HPDE6-E6E7 (cell line): ENCODE results near the gene TMEM207.

Experiments used
- DNase-seq: peaks from one replicate; pipeline ENCODE4 v3.0.0; 2011; ENCODE audit warnings: missing footprints; ENCODE audit errors: extremely low spot score

Gene TMEM207

DNA sequence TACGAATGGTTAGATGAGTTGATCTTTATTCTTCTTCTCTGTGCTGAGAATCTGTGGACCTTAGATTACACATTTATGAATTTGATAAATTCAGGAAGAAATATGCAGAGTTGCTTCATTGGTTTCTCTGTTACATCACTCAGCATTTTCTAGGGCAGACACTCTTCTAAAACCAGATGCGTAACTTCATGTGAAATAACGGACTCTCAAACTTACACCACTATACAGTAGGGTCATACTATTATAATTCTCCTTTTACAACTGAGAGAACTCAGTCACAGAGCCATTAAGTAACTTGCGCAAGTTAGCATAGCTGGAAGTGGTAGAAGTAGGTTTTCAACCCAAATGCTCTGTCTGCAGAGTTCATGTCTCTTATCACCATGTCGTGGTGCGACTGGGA is 5.7 kb downstream of the TMEM207 start:
- DNase-seq = no peak

DNA sequence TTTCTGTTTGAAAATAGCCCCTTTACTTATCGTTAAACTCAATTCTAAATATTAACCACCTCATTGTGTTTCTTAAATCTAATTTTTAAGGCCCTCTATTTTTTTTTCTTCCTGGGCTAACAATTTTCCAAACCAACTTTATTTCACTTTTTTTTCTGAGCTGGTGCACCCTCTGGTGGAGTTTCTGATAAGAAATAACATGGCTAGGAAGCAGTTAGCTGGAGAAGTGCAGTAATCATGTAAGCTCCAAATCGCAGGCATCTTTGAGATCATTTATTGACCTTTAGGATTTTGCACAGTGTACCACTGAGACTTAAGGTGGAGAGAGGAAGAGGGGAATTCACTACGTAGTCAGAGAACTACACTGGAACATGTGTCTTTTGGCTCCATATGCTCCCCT is 6.4 kb downstream of the TMEM207 start:
- DNase-seq = no peak

DNA sequence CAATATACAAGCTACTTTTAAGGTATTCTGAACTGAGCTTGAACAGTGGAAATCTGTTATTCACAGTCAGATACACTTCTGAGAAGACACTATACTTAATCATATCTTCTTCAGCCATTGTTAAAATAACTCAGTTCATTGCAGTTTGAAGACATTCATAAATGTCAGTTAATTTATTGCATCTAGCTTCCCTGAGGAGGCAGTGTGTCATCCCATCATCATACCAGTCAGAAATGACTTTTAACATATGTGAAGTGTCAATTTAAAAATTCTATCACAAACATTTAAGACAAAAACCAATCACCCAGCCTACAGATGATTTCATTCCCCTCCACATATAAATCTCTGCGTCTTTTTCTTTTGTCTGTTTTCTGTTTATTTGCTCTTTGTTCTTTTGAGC is 7.5 kb downstream of the TMEM207 start:
- DNase-seq = no peak

DNA sequence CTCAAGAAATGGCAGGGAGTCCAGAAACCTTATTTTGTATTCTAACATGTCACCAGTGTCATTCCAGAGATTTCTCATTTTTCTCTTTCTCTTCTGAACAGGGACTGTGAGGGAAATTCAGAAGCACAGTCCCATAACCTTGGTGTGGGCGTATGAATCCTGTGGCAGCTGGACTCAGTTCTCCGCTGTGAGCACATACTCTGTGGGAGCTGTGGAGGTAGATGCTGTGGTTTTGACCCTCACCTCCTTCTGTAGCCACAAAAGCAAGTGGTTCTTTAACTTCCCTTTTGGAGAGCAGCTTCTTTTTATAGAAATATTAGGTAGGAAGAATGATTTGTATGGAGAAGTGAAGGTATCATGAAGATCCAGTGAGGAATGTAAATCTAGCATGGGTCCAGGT is 13.4 kb downstream of the TMEM207 start:
- no peak for DNase-seq

DNA sequence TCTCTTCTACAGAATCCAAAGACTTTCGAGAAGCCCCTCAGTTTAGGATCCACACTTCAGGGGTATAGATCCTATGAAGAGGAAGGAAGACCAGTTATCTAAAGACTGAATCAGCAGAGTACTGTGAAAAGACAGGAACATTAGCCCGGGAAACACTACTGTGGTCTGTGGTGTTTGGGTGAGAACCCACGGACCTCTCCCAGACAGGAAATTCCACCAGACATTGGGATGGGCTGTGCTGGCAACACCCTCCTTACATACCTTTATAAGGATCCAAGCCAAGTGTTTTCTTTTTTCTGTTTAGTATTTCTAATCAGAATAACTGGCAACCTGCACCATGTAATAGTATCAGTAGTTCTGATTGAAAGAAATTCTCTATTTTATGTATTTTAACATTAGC is 14.1 kb downstream of the TMEM207 start:
- no peak for DNase-seq

DNA sequence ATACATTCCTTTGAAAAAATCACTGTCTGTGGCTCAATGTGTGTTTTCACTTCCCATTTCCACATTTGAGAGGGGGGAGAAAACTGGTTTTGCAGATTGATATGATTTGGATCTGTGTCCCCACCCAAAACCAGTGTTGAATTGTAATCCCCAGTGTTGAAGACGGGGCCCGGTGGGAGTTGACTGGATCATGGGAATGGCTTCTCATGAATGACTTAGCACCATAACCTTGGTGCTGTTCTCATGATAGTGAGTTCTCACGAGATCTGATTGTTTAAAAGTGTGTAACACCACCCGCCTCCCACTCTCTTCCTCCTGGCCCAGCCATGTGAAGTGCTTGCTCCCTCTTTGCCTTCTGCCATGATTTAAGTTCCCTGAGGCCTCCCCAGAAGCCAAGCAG is 16.1 kb downstream of the TMEM207 start:
- no peak for DNase-seq

DNA sequence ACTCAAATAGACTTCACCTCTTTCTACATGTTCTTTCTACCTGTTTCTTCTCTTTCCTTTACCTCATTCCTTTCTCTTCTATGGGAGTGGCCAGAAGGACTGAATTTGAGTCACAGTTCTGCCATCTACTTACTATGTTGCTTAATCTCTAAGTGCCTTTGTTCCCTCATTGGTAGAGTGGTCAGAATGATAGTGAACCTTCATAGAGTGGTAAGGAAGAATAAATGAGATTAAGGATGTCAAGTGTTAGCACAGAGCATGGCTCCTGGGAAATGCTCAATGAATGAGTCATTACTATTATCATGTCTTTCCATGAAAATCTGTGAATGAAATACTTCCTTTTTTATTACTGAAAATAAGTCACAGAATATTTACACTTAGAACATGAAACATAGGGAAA is 17.5 kb downstream of the TMEM207 start:
- DNase-seq = peak; percentile 8

DNA sequence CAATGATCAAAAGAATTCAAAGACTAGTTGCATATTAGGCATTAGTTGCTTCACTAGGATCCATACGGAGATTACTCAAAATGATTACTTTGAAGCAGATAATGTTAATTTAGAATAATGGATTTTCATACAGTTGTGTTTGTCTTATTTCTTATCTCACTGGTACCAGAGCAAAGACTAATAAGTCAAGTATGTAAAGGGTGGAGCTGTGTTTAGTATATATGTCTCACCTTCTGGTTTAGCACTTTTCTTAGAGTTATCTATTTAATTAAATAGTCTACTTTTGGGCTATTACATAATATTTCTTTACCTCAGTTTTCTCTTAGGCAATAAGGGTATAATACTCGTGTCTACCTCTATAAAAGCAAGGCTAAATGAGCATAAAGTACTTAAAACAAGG is 18.8 kb downstream of the TMEM207 start:
- no peak for DNase-seq

DNA sequence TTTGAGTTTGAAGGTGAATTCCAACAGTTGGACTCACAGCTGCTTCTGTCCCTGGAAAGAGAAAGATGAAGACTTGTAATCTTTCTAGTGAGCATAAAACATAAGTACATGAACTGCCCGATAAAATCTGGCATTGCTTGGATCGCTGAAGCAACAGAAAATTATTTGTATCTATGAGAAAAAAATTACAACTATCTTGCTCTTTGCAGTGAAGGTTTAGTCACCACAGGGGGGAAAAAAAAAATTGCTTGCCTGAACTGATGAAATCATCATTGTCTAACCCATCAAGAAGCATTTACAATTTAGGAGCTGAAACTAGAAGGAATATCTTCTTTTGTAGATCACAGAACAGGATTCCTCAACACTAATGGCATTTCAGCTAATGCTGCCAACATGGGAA is 20.0 kb downstream of the TMEM207 start:
- DNase-seq = no peak

DNA sequence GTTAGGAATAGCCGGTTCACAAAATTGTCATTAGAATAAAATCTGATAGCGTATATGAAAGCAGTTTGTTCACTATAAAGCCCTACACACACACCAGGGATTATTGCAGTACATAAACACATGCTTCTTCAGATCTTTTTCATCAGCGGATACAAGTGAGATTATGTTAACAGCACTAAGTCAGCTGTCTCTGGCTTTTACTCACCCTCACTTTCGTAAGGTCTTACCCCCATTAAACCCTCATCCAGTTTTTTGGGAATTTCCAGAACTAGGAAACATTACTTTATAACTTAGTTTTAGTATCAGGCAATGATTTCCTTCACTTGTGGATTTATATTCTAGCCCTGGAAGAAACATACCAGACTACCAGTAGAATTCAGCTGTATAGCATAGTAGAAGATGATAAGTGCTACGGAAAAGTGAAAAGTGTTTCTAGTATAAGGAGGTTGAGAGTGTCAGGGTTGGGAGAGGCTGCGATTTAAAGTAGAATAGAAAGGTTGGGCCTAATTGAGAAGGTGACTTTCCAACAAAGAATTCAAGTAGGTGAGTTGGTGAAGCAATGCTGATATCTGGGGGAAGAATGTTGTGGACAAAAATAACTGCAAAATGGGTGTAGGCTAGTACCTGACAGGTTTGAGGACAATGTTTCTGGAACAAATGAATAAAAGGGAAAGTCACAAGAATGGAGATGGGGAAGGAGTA is 22.7 kb downstream of the TMEM207 start:
- DNase-seq = no peak

DNA sequence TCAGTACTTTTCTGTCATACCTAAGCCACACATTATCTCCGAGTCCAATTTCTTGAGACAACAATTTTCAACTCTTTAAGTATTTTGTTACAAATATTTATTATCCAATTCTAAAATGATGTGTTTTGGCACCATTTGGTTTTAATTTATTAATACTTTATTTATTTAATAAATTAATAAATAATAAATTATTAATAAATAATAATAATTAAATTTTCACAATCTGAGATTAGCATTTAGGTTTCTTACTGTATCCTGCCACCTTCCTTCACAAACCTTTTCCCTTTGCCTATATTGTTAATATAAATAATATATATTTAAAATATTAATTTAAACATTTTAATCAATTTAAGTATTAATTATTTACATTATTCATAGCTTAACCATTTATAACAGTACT is 23.9 kb downstream of the TMEM207 start:
- no peak for DNase-seq

DNA sequence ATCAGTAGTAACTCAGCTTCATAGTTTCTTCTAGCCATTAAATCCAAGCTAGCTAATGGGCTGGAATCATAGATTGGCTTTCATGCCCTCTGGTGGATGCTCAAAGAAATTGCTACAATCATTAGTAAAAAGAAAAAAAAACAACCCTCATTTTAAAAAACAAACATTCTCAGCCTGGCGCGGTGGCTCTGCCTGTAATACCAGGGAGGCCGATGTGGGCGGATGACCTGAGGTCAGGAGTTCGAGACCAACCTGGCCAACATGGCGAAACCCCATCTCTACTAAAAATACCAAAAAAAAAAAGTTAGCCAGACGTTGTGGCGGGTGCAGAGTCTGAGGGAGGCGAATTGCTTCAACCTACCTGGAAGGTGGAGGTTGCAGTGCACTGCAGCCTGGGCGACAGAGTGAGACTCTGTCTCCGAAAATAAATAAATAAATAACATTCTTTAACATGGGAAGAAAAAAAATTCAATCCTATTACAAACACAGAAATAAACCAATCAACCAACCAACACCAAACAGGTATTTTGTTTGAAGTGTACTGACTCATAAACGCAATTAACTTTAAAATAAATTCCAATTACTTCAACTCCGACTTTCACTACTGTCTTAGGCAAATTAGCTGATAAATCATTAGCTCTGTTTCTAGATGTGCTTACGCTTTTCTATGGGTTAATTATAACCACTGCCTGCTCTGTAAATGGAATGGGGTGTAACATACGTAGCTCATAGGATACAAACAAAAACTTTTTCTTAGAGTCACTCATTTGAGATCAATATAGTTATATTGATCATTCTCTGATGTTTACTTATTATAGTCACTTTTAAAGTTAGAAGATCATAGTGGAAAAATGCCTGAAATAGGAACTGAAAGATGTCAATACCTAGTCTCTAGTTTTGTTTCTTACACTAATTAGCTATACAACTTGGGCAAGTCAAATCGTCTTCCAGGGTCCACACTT is 24.9 kb downstream of the TMEM207 start:
- DNase-seq = peak; percentile 21

DNA sequence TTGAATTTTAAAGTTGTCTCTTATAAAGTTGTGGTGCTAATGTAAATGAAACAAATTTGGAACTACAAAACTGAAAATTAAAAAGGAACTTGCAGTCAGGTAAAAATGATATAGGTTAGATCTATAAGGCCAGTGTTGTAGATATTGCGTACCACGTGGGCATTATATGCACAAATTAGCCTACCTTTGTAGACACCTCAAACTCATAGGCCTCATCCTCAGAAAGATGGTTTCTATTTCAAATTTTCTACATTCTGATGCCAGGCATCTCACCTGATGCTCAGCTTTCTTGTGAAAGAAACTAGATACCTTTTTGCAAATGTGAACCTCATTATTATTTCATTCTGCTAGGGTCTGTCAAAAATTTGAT is 25.6 kb downstream of the TMEM207 start:
- DNase-seq = no peak

DNA sequence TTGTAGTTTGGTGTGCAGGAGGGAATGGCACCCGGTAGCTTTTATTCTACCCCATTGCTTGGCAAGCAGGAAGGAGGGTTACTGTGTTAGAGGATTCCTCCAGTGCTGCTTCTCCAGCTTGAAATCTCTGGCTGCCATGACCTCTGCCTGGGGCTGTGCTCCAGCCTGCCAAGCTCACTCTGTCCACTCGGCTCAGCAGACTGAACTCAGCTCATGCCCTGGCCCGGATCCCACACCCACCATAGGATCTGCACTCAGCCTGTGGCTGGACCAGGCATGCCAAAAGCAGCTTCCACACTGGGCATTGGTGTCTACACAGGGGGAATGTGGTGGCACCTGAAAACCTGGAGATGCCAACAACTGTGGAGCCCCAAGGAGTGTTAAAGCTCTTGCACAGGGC is 35.4 kb downstream of the TMEM207 start:
- no peak for DNase-seq

DNA sequence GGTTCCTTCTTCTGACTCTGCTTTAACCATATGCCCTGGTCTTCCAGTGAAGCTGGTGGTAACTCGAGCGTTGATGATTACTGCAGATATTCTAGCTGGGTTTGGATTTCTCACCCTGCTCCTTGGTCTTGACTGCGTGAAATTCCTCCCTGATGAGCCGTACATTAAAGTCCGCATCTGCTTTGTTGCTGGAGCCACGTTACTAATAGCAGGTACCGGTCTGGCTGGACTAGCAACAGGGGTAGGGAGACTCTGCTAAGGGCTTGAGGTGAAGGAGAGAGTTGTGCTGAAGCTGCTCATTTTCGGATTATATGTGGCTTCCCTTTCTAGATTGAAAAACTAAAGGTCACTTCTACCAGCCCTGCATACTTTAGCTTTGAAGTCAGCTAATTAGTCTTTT is 45.0 kb downstream of the TMEM207 start:
- no peak for DNase-seq

DNA sequence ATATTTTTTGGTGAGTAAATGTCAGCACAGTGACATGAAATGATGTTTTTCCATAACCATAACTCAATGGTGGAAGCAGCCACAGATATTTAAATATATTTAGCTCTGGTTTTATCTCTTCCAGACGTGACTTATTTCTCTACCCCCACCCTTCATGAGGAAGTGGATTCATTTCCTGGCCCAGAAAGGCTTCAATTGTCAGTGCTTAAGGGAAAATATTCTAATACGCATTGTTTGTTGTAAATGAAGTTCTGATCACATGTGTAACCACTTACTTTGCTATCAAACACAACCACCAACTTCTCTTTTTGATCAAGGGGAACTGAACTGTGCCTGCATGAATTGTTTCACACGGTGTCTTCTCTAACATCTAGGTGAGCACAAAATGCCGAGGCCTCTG is 47.7 kb downstream of the TMEM207 start:
- no peak for DNase-seq

DNA sequence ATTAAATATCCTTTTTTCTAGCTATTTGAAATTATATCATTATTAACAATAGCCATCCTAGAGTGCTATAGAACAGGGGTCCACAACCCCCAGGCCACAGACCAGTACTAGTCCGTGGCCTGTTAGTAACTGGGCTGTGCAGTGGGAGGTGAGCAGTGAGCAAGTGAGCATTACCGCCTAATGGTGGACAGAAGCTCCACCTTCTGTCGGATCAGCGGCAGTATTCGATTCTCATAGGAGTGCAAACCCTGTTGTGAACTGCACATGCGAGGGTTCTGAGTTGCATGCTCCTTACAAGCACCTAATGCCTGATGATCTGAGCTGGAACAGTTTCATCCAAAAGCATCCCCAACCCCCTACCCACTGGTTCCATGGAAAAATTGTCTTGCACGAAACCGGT is 50.0 kb downstream of the TMEM207 start:
- no peak for DNase-seq

DNA sequence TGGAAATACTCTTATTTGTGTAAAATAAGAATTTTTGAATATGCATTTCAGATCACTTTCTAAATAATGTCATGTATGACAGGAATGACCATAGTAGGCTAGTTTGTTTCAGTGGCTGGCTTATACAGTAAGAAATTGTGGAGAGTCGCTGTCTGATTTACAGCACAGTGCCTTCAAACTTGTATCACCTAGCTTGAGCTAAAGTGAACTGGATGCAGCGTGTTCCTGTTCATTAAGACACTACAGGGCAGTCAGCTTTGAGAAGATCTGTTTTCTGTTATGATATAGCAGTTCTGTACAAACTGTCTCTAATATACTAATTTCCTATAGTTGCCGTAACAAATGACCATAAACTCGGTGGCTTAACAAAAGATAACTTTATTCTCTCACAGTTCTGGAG is 51.8 kb downstream of the TMEM207 start:
- no peak for DNase-seq

DNA sequence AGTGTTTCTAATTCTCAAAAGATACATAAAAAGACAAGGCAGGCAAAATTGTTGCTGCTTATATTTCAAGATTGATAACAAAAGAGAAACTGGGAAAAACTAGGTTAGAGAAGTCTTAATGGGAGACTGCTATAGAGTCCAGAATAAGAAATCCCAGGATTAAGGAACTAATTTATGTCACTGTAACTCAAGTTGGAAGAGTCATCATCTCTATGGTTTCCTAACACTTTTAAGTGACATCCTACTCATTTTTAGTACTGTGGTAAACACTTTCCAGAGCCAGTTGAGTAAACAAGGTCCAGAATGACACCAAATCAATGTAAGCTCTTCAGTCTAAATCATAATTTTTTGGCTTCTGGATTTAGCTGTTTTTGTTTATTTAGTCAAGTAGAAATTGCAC is 53.7 kb downstream of the TMEM207 start:
- DNase-seq = no peak

DNA sequence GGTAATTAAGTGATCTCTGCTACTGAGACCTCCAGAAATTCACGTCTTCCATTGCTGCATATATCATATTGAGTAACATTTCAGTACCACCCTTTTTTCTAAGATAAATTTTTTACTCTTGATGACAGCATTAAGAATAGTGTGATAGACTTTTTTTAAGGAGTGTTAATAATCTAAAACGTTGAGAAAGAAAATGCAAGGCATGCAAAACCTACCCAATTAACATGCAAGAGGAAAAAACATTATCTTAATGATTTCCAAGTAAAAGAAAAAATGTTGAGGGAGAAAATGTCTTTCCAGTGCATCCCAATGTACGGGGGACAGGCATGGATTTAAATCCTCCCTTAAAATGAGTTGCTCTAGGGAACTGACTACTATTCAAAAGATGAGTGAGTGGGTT is 61.0 kb downstream of the TMEM207 start:
- DNase-seq = no peak

DNA sequence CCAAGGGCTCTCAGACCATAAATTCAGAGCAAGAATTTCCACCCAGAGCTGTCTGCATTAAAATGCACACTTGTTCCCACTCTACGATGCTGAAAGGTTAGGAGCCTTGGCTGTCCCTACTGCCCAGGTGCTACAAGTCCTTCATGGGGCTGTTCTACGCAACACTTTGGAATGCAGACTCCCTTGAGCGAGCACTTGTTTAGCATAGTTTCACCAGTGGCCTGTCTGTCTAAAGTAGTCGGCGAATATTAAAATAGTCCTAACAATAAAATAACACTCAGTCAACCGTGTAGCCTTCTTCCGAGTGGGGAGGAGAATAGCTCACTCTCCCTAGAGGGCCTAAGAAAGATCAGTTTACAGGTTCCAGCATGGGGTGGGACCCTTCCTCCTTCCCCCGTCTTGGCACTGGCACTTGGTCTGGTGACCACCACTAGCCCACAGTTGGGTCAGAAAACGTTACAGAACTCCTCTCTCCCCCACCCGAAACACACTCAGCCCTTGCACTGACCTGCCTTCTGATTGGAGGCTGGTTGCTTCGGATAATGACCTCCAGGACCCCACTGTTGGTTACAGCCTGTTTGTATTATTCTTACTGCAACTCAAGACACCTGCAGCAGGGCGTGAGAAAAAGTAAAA is 62.0 kb downstream of the TMEM207 start, which contains the start of gene CLDN16:
Gene CLDN16 (plus strand): TSS at position 586 of the 636 bp plus-strand sequence. CDS start 167 bp downstream, outside the sequence.
- DNase-seq = no peak
